ENCODE measurements around the gene FASN.

The FASN gene

GRCh38 chr17:82030470-82031302 lies 67.3 kb downstream of the FASN start:
- DNase-seq (ENCODE audit: low read depth, low spot score): no peak
- H3K9me3 ChIP-seq (ENCODE audit: low read depth, low read length): no peaks in the 10 kb centered on the region
- no peaks in the 10 kb centered on the region for H3K36me3 ChIP-seq (ENCODE audit: insufficient read depth, low read length)
- TF ChIP-seq EZH2 (IDR thresholded peaks at IDR 0.05) (no peak), POLR2AphosphoS5 (IDR thresholded peaks at IDR 0.05; ENCODE audit: borderline replicate concordance, low read depth, low read length) (no peak; the same call in 1 of the 2 replicates), FOXP2 (optimal IDR thresholded peaks at IDR 0.05; ENCODE audit: control extremely low read depth, extremely low read length, insufficient read depth) (no peak)
- no peak overlapping the region for H3K27ac ChIP-seq
- H3K4me3 ChIP-seq: peak overlapping the region; percentile 90
- H3K9ac ChIP-seq (ENCODE audit: insufficient read length): peak overlapping the region; percentile 62

- DNase-seq (ENCODE audit: low read depth, low spot score): no peak
- Histone ChIP-seq H3K4me3 (peak overlapping the region; percentile 90; the same call in 1 of the 2 replicates), H3K36me3 (ENCODE audit: insufficient read depth, low read length) (no peaks in the 10 kb centered on the region), H3K9ac (ENCODE audit: insufficient read length) (no peak overlapping the region), H3K9me3 (ENCODE audit: low read depth, low read length) (no peaks in the 10 kb centered on the region), H3K27ac (no peak overlapping the region)
- no peak for TF ChIP-seq EZH2 (IDR thresholded peaks at IDR 0.05)
Observed at GRCh38 chr17:82029990-82030469, 68.0 kb downstream of the FASN start.

GRCh38 chr17:82029391-82029790 lies 68.6 kb downstream of the FASN start:
- Histone ChIP-seq H3K4me3 (no peak overlapping the region), H3K9me3 (ENCODE audit: low read depth, low read length) (no peaks in the 10 kb centered on the region), H3K36me3 (ENCODE audit: insufficient read depth, low read length) (no peaks in the 10 kb centered on the region), H3K27ac (no peak overlapping the region), H3K9ac (ENCODE audit: insufficient read length) (no peak overlapping the region)
- no peak for TF ChIP-seq FOXP2 (optimal IDR thresholded peaks at IDR 0.05; ENCODE audit: control extremely low read depth, extremely low read length, insufficient read depth)
- no peak for TF ChIP-seq POLR2AphosphoS5 (IDR thresholded peaks at IDR 0.05; ENCODE audit: borderline replicate concordance, low read depth, low read length)
- no peak for TF ChIP-seq EZH2 (IDR thresholded peaks at IDR 0.05)
- no peak for DNase-seq (ENCODE audit: low read depth, low spot score)

- H3K4me3 ChIP-seq: no peak overlapping the region
- no peaks in the 10 kb centered on the region for H3K36me3 ChIP-seq (ENCODE audit: insufficient read depth, low read length)
- no peak for DNase-seq (ENCODE audit: low read depth, low spot score)
- TF ChIP-seq FOXP2 (optimal IDR thresholded peaks at IDR 0.05; ENCODE audit: control extremely low read depth, extremely low read length, insufficient read depth) (no peak), EZH2 (IDR thresholded peaks at IDR 0.05) (no peak), POLR2AphosphoS5 (IDR thresholded peaks at IDR 0.05; ENCODE audit: borderline replicate concordance, low read depth, low read length) (no peak)
- no peak overlapping the region for H3K27ac ChIP-seq
- no peaks in the 10 kb centered on the region for H3K9me3 ChIP-seq (ENCODE audit: low read depth, low read length)
- H3K9ac ChIP-seq (ENCODE audit: insufficient read length): no peak overlapping the region
Observed at GRCh38 chr17:82028966-82029365, 69.1 kb downstream of the FASN start.
